OCI-LY7 (cell line): ENCODE results near the gene OPCML.

ENCODE experiments used
- EZH2phosphoT487 ChIP-seq: fragments of 200-600 bp; sonication (generic); IDR thresholded peaks from 2 replicates; pipeline ENCODE4 v1.6.1; 2018; ENCODE audit warnings: low read depth, borderline replicate concordance, mild to moderate bottlenecking, mixed run types, antibody characterized with exemption, low read length, moderate library complexity, mixed read lengths
- TF ChIP-seq, protein P1 (sequence below): fragments of 200-600 bp; sonication (generic); conservative IDR thresholded peaks from 2 replicates; pipeline ENCODE4 v1.5.1; 2014; ENCODE audit warnings: mild to moderate bottlenecking, antibody characterized with exemption, low read length, moderate library complexity, mixed read lengths

DNA sequence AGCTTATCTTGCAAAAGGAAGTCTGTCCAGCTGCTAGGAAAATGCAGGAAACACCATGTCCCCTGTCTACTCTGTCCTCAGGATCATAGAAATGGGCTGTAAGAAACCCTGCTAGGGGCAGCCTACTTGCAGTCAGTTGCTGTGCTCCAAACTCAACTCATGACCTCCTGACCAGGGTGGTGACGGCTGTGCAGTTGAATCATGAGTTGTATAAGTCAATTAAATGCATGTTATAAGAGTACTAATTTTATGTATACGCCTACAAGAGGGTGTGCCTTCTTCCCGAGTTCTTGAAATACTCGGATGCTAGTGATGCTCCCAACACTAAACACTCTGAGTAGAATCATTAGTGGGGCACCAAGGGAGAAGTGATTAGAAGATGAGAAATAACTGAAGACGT lies 776.4 kb downstream of the OPCML start:
- TF ChIP-seq, protein P1, sequence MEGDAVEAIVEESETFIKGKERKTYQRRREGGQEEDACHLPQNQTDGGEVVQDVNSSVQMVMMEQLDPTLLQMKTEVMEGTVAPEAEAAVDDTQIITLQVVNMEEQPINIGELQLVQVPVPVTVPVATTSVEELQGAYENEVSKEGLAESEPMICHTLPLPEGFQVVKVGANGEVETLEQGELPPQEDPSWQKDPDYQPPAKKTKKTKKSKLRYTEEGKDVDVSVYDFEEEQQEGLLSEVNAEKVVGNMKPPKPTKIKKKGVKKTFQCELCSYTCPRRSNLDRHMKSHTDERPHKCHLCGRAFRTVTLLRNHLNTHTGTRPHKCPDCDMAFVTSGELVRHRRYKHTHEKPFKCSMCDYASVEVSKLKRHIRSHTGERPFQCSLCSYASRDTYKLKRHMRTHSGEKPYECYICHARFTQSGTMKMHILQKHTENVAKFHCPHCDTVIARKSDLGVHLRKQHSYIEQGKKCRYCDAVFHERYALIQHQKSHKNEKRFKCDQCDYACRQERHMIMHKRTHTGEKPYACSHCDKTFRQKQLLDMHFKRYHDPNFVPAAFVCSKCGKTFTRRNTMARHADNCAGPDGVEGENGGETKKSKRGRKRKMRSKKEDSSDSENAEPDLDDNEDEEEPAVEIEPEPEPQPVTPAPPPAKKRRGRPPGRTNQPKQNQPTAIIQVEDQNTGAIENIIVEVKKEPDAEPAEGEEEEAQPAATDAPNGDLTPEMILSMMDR: no peak
- no peak for TF ChIP-seq EZH2phosphoT487
